ENCODE results near the gene LINC01488.

LINC01488 gene

GRCh38 chr11:69486773-69487291 is 5.4 kb downstream of the LINC01488 start:
- H3K4me1 ChIP-seq (ENCODE audit: insufficient read depth, low read length), result peaks cover 16% of the 10 kb centered on the region
- H3K36me3 ChIP-seq (ENCODE audit: insufficient read depth, low read length), result no peaks in the 10 kb centered on the region
- no peak overlapping the region for H3K9ac ChIP-seq (ENCODE audit: low read depth, low read length)
- no peaks in the 10 kb centered on the region for H3K9me3 ChIP-seq (ENCODE audit: control insufficient read depth, insufficient read depth, low read length)

- H3K9ac ChIP-seq (ENCODE audit: low read depth, low read length), result no peak overlapping the region
- no peaks in the 10 kb centered on the region for H3K9me3 ChIP-seq (ENCODE audit: control insufficient read depth, insufficient read depth, low read length)
- H3K36me3 ChIP-seq (ENCODE audit: insufficient read depth, low read length), result no peaks in the 10 kb centered on the region
- peaks cover 16% of the 10 kb centered on the region for H3K4me1 ChIP-seq (ENCODE audit: insufficient read depth, low read length)
Measured at GRCh38 chr11:69487391-69487790, 5.9 kb downstream of the LINC01488 start.

- peaks cover 16% of the 10 kb centered on the region for H3K4me1 ChIP-seq (ENCODE audit: insufficient read depth, low read length)
- H3K36me3 ChIP-seq (ENCODE audit: insufficient read depth, low read length), result no peaks in the 10 kb centered on the region
Measured at GRCh38 chr11:69487849-69488542, 6.5 kb downstream of the LINC01488 start.

GRCh38 chr11:69488543-69488940 is 7.1 kb downstream of the LINC01488 start:
- no peak overlapping the region for H3K9ac ChIP-seq (ENCODE audit: low read depth, low read length)
- H3K4me1 ChIP-seq (ENCODE audit: insufficient read depth, low read length), result peaks cover 17% of the 10 kb centered on the region
- H3K36me3 ChIP-seq (ENCODE audit: insufficient read depth, low read length), result no peaks in the 10 kb centered on the region
- H3K9me3 ChIP-seq (ENCODE audit: control insufficient read depth, insufficient read depth, low read length), result no peaks in the 10 kb centered on the region

More at GRCh38 chr11:69487849-69488542, 6.5 kb downstream of the LINC01488 start:
- H3K9me3 ChIP-seq (ENCODE audit: control insufficient read depth, insufficient read depth, low read length), result no peaks in the 10 kb centered on the region
- no peak overlapping the region; the same call in 1 of the 2 replicates for H3K9ac ChIP-seq (ENCODE audit: low read depth, low read length)

- H3K36me3 ChIP-seq (ENCODE audit: insufficient read depth, low read length), result no peaks in the 10 kb centered on the region
- peaks cover 19% of the 10 kb centered on the region for H3K4me1 ChIP-seq (ENCODE audit: insufficient read depth, low read length)
- H3K9me3 ChIP-seq (ENCODE audit: control insufficient read depth, insufficient read depth, low read length), result no peaks in the 10 kb centered on the region
- no peak overlapping the region for H3K9ac ChIP-seq (ENCODE audit: low read depth, low read length)
Measured at GRCh38 chr11:69489031-69489745, 7.7 kb downstream of the LINC01488 start.

- Histone ChIP-seq H3K9me3 (ENCODE audit: control insufficient read depth, insufficient read depth, low read length) (no peaks in the 10 kb centered on the region), H3K36me3 (ENCODE audit: insufficient read depth, low read length) (no peaks in the 10 kb centered on the region), H3K4me1 (ENCODE audit: insufficient read depth, low read length) (peaks cover 13% of the 10 kb centered on the region), H3K9ac (ENCODE audit: low read depth, low read length) (no peak overlapping the region)
Measured at GRCh38 chr11:69489746-69490365, 8.4 kb downstream of the LINC01488 start.

- Histone ChIP-seq H3K4me1 (ENCODE audit: insufficient read depth, low read length) (peaks cover 6% of the 10 kb centered on the region; the same call in 1 of the 2 replicates), H3K9me3 (ENCODE audit: control insufficient read depth, insufficient read depth, low read length) (no peaks in the 10 kb centered on the region), H3K36me3 (ENCODE audit: insufficient read depth, low read length) (no peaks in the 10 kb centered on the region), H3K9ac (ENCODE audit: low read depth, low read length) (no peak overlapping the region)
Measured at GRCh38 chr11:69490516-69490915, 9.1 kb downstream of the LINC01488 start.

GRCh38 chr11:69491071-69492031 is 9.9 kb downstream of the LINC01488 start:
- Histone ChIP-seq H3K4me1 (ENCODE audit: insufficient read depth, low read length) (peaks cover 4% of the 10 kb centered on the region; the same call in 1 of the 2 replicates), H3K9me3 (ENCODE audit: control insufficient read depth, insufficient read depth, low read length) (no peaks in the 10 kb centered on the region), H3K9ac (ENCODE audit: low read depth, low read length) (no peak overlapping the region), H3K36me3 (ENCODE audit: insufficient read depth, low read length) (no peaks in the 10 kb centered on the region)

GRCh38 chr11:69492201-69492991 is 10.9 kb downstream of the LINC01488 start:
- peaks cover 4% of the 10 kb centered on the region; the same call in 1 of the 2 replicates for H3K4me1 ChIP-seq (ENCODE audit: insufficient read depth, low read length)
- no peaks in the 10 kb centered on the region for H3K9me3 ChIP-seq (ENCODE audit: control insufficient read depth, insufficient read depth, low read length)
- H3K36me3 ChIP-seq (ENCODE audit: insufficient read depth, low read length), result no peaks in the 10 kb centered on the region

GRCh38 chr11:69493931-69494821 is 12.7 kb downstream of the LINC01488 start:
- no peak overlapping the region for H3K9ac ChIP-seq (ENCODE audit: low read depth, low read length)
- no peaks in the 10 kb centered on the region for H3K36me3 ChIP-seq (ENCODE audit: insufficient read depth, low read length)
- no peaks in the 10 kb centered on the region for H3K9me3 ChIP-seq (ENCODE audit: control insufficient read depth, insufficient read depth, low read length)

More at GRCh38 chr11:69492201-69492991, 10.9 kb downstream of the LINC01488 start:
- H3K9ac ChIP-seq (ENCODE audit: low read depth, low read length), result no peak overlapping the region

GRCh38 chr11:69494851-69495250 is 13.4 kb downstream of the LINC01488 start:
- Histone ChIP-seq H3K4me1 (ENCODE audit: insufficient read depth, low read length) (peaks cover 4% of the 10 kb centered on the region; the same call in 1 of the 2 replicates), H3K36me3 (ENCODE audit: insufficient read depth, low read length) (no peaks in the 10 kb centered on the region), H3K9ac (ENCODE audit: low read depth, low read length) (no peak overlapping the region)

More at GRCh38 chr11:69493931-69494821, 12.7 kb downstream of the LINC01488 start:
- peaks cover 4% of the 10 kb centered on the region; the same call in 1 of the 2 replicates for H3K4me1 ChIP-seq (ENCODE audit: insufficient read depth, low read length)

GRCh38 chr11:69495441-69496201 is 14.2 kb downstream of the LINC01488 start:
- Histone ChIP-seq H3K9me3 (ENCODE audit: control insufficient read depth, insufficient read depth, low read length) (no peaks in the 10 kb centered on the region), H3K4me1 (ENCODE audit: insufficient read depth, low read length) (peaks cover 4% of the 10 kb centered on the region; the same call in 1 of the 2 replicates), H3K9ac (ENCODE audit: low read depth, low read length) (no peak overlapping the region)

More at GRCh38 chr11:69494851-69495250, 13.4 kb downstream of the LINC01488 start:
- no peaks in the 10 kb centered on the region for H3K9me3 ChIP-seq (ENCODE audit: control insufficient read depth, insufficient read depth, low read length)

More at GRCh38 chr11:69495441-69496201, 14.2 kb downstream of the LINC01488 start:
- H3K36me3 ChIP-seq (ENCODE audit: insufficient read depth, low read length), result no peaks in the 10 kb centered on the region

Measured in ES-I3 (cell line).